Astrocyte (in vitro differentiated cells and primary cell): ENCODE data around the gene GSS. TPM values are rescaled to one million over a fixed set of nuclear protein-coding genes. Genes with fewer than 3 reads are reported as not detected.
A peak's percentile ranks its signal among the peaks of the same experiment; 100 is the strongest.

Experiments
- DNase-seq: peaks from one replicate; pipeline ENCODE4 v3.0.0-alpha.2; 2010; ENCODE audit warnings: low read depth
- FAIRE-seq: peaks from 2 replicates; lab custom pipeline; 2011; peaks lifted over from hg19 to GRCh38; lab: Jason Lieb, UNC
- H2AFZ ChIP-seq: 2 replicates; pipeline ENCODE4 v1.6.0; 2012; ENCODE audit warnings: low read depth, low read length, inconsistent platforms
- H3K27ac ChIP-seq: 2 replicates; pipeline ENCODE4 v1.5.1; 2011; ENCODE audit warnings: low read depth, low read length, inconsistent platforms
- H3K27me3 ChIP-seq: 2 replicates; pipeline ENCODE4 v1.6.0; 2011; ENCODE audit warnings: low read length, inconsistent platforms; ENCODE audit not compliant: insufficient read depth
- H3K36me3 ChIP-seq: 2 replicates; pipeline ENCODE4 v1.5.1; 2011; ENCODE audit warnings: low read length, inconsistent platforms; ENCODE audit not compliant: insufficient read depth
- H3K4me1 ChIP-seq: 2 replicates; pipeline ENCODE4 v1.5.1; 2011; ENCODE audit warnings: low read length, inconsistent platforms; ENCODE audit not compliant: insufficient read depth
- H3K4me2 ChIP-seq: 2 replicates; pipeline ENCODE4 v1.6.0; 2012; ENCODE audit warnings: low read length, inconsistent platforms
- H3K4me3 ChIP-seq: 2 replicates; pipeline ENCODE4 v1.5.1; 2011; ENCODE audit warnings: low read depth, mild to moderate bottlenecking, low read length, inconsistent platforms; ENCODE audit not compliant: insufficient read depth
- H3K79me2 ChIP-seq: 2 replicates; pipeline ENCODE4 v1.6.0; 2012; ENCODE audit warnings: mild to moderate bottlenecking, low read length, inconsistent platforms; ENCODE audit not compliant: insufficient read depth
- H3K9ac ChIP-seq: 2 replicates; pipeline ENCODE4 v1.6.0; 2012; ENCODE audit warnings: mild to moderate bottlenecking, low read length, inconsistent platforms
- H3K9me3 ChIP-seq: 2 replicates; pipeline ENCODE4 v1.5.1; 2012; ENCODE audit warnings: low read depth, mild to moderate bottlenecking, low read length, inconsistent platforms; ENCODE audit not compliant: insufficient read depth
- H4K20me1 ChIP-seq: 2 replicates; pipeline ENCODE4 v1.6.0; 2012; ENCODE audit warnings: low read length, inconsistent platforms; ENCODE audit not compliant: insufficient read depth
- H3K27ac Mint-ChIP-seq: one replicate; pipeline ENCODE4 v1.8.0; 2021; ENCODE audit warnings: mild to moderate bottlenecking, mixed read lengths; ENCODE audit not compliant: unreplicated experiment
- H3K27me3 Mint-ChIP-seq: one replicate; pipeline ENCODE4 v1.8.0; 2021; ENCODE audit warnings: low read depth, mixed read lengths; ENCODE audit not compliant: unreplicated experiment
- H3K36me3 Mint-ChIP-seq: one replicate; pipeline ENCODE4 v1.8.0; 2021; ENCODE audit warnings: low read depth, mixed read lengths; ENCODE audit not compliant: unreplicated experiment
- H3K4me1 Mint-ChIP-seq: one replicate; pipeline ENCODE4 v1.8.0; 2021; ENCODE audit warnings: low read depth, mixed read lengths; ENCODE audit not compliant: unreplicated experiment
- H3K4me3 Mint-ChIP-seq: one replicate; pipeline ENCODE4 v1.8.0; 2021; ENCODE audit warnings: mild to moderate bottlenecking, moderate library complexity, mixed read lengths; ENCODE audit not compliant: unreplicated experiment
- H3K9me3 Mint-ChIP-seq: one replicate; pipeline ENCODE4 v1.8.0; 2021; ENCODE audit warnings: mild to moderate bottlenecking, mixed read lengths; ENCODE audit not compliant: unreplicated experiment
- EZH2 ChIP-seq: IDR thresholded peaks from 2 replicates; pipeline ENCODE4 v1.6.1; 2012; ENCODE audit warnings: mild to moderate bottlenecking, low read length, inconsistent platforms; ENCODE audit not compliant: insufficient read depth
- total RNA-seq: library from RNA; stranded (reverse); gene quantifications from 2 replicates; pipeline ENCODE4 v1.2.1, GENCODE V29; 2021
- TF ChIP-seq, protein P1 (sequence below): IDR thresholded peaks from 2 replicates; pipeline ENCODE4 v1.5.1; 2011; ENCODE audit warnings: low read depth, mild to moderate bottlenecking, inconsistent platforms, low read length, moderate library complexity; ENCODE audit not compliant: insufficient read depth

The GSS gene
- total RNA-seq, 1 donor from 2014 or later = 44.6 TPM

DNA sequence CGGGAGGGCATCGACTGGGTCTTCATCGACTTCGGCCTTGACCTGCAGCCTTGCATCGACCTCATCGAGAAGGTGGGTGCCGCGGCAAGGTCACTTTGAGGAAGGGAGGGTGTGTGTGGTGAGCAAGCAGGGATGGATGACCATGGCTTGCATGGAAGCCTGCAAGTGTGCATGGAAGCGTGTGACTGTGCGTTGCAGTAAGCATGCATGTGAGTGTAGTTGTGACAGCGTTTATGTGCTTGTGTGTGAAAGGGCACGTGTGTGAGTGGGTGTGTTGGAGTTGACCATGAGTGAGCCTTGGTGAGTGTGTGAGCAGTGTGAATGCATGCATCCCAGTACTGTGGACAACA, 32.6 kb upstream of the GSS start:
- Mint-ChIP-seq H3K27ac (no peak overlapping the region), H3K4me1 (peaks cover 2% of the 10 kb centered on the region), H3K36me3 (peaks cover 12% of the 10 kb centered on the region), H3K9me3 (no peaks in the 10 kb centered on the region), H3K4me3 (no peak overlapping the region), H3K27me3 (peaks cover 9% of the 10 kb centered on the region)
- Histone ChIP-seq H3K27ac (no peak overlapping the region), H3K4me3 (no peak overlapping the region), H4K20me1 (no peaks in the 10 kb centered on the region), H3K79me2 (no peaks in the 10 kb centered on the region), H3K27me3 (peaks cover 8% of the 10 kb centered on the region), H3K9me3 (no peaks in the 10 kb centered on the region), H3K4me2 (no peak overlapping the region), H3K4me1 (no peaks in the 10 kb centered on the region), H3K9ac (no peak overlapping the region), H2AFZ (no peak overlapping the region), H3K36me3 (no peaks in the 10 kb centered on the region)
- FAIRE-seq (no peak), DNase-seq (peak; percentile 6)
- TF ChIP-seq, protein P1, sequence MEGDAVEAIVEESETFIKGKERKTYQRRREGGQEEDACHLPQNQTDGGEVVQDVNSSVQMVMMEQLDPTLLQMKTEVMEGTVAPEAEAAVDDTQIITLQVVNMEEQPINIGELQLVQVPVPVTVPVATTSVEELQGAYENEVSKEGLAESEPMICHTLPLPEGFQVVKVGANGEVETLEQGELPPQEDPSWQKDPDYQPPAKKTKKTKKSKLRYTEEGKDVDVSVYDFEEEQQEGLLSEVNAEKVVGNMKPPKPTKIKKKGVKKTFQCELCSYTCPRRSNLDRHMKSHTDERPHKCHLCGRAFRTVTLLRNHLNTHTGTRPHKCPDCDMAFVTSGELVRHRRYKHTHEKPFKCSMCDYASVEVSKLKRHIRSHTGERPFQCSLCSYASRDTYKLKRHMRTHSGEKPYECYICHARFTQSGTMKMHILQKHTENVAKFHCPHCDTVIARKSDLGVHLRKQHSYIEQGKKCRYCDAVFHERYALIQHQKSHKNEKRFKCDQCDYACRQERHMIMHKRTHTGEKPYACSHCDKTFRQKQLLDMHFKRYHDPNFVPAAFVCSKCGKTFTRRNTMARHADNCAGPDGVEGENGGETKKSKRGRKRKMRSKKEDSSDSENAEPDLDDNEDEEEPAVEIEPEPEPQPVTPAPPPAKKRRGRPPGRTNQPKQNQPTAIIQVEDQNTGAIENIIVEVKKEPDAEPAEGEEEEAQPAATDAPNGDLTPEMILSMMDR = no peak
- TF ChIP-seq EZH2 = no peak

DNA sequence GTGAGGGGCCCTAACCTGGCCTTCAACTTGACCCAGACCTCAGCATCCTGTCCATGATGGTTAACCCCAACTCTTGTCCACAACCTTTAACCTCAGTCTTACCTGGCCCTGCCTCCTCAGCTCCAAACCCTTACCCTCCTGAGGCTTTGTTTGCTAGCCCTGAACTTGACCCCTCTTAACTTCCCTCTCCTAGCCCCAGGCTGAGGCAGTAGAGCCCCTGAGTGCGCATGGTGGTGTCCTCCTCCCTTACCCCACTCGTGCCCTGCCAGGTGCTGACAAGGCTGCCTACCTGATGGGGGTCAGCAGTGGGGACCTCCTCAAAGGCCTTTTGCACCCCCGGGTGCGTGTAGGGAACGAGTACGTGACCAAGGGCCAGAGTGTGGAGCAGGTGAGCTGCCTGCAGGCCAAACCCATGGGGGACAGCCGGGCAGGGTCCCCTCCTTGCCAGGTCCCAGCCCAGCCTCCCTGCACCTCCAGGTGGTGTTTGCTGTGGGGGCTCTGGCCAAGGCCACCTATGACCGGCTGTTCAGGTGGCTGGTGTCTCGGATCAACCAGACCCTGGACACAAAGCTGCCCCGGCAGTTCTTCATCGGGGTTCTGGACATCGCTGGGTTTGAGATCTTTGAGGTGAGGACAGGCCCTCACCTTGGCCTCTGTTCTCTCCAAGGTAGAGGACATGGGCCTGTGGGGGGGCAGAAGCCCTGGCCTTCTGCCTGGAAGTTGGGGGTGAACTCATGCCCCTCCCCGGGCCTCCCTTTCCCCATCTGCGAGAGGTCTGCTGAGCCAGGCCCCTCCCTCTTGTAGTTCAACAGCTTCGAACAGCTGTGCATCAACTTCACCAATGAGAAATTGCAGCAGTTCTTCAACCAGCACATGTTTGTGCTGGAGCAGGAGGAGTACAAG, 31.9 kb upstream of the GSS start:
- Histone ChIP-seq H3K9ac (no peak overlapping the region), H3K4me2 (no peak overlapping the region), H2AFZ (no peak overlapping the region), H3K79me2 (no peaks in the 10 kb centered on the region), H3K27me3 (peaks cover 8% of the 10 kb centered on the region), H3K36me3 (no peaks in the 10 kb centered on the region), H3K9me3 (no peaks in the 10 kb centered on the region), H3K27ac (no peak overlapping the region), H4K20me1 (no peaks in the 10 kb centered on the region), H3K4me3 (no peak overlapping the region), H3K4me1 (no peaks in the 10 kb centered on the region)
- Mint-ChIP-seq H3K27me3 (peaks cover 13% of the 10 kb centered on the region), H3K9me3 (no peaks in the 10 kb centered on the region), H3K4me1 (peaks cover 2% of the 10 kb centered on the region), H3K4me3 (no peak overlapping the region), H3K27ac (no peak overlapping the region), H3K36me3 (peaks cover 12% of the 10 kb centered on the region)
- no peak for FAIRE-seq
- TF ChIP-seq, protein P1 = no peak
- no peak for TF ChIP-seq EZH2
- DNase-seq = no peak
